Common myeloid progenitor, CD34-positive (primary cell): Measurements from ENCODE around the gene SHD.

Experiments used
- CTCF ChIA-PET: fragments of 350-600 bp; sonication (Branson Sonifier 250); formaldehyde crosslinking; loops from one replicate; lab custom pipeline; 2021; ENCODE audit warnings: antibody characterized with exemption; lab: Charles Lee
- POLR2A ChIA-PET: fragments of 350-600 bp; sonication (Branson Sonifier 250); formaldehyde crosslinking; loops from one replicate; lab custom pipeline; 2021; ENCODE audit warnings: antibody characterized with exemption; lab: Charles Lee
- DNase-seq, 3 donors: peaks; one replicate each; pipeline versions ENCODE4 v3.0.0 to v3.0.0-alpha.2; 2013
- H3K27ac ChIP-seq, 2 experiments: 1 replicate in 1 of 2; 2 replicates in 1 of 2; pipeline ENCODE4 v1.7.0; 2013; ENCODE audit warnings: inconsistent platforms in 2 of 2, low read length in 2 of 2, mild to moderate bottlenecking in 2 of 2, low read depth in 1 of 2, moderate library complexity in 1 of 2; ENCODE audit not compliant: severe bottlenecking in 2 of 2, insufficient read depth in 1 of 2, poor library complexity in 1 of 2
- H3K27me3 ChIP-seq, 5 experiments: replicated peaks in 2 of 5; 1 replicate in 3 of 5; 2 replicates in 2 of 5; pipeline versions ENCODE4 v1.6.1 to v1.7.0; 2013; ENCODE audit warnings: low read length in 4 of 5, mild to moderate bottlenecking in 2 of 5, moderate library complexity in 2 of 5, inconsistent platforms in 1 of 5; ENCODE audit not compliant: insufficient read depth in 5 of 5, control insufficient read depth in 4 of 5
- H3K36me3 ChIP-seq, 4 experiments: 1 replicate in 2 of 4; 2 replicates in 2 of 4; pipeline versions ENCODE4 v1.6.1 to v1.7.0; 2013; ENCODE audit warnings: low read length in 3 of 4, control low read depth in 1 of 4, mild to moderate bottlenecking in 1 of 4; ENCODE audit not compliant: control insufficient read depth in 4 of 4, insufficient read depth in 4 of 4
- H3K4me1 ChIP-seq, 4 experiments: 1 replicate in 3 of 4; 2 replicates in 1 of 4; pipeline versions ENCODE4 v1.6.1 to v1.7.1; 2013; ENCODE audit warnings: low read length in 3 of 4, mild to moderate bottlenecking in 3 of 4, control low read depth in 1 of 4, inconsistent platforms in 1 of 4, moderate library complexity in 1 of 4; ENCODE audit not compliant: control insufficient read depth in 4 of 4, insufficient read depth in 4 of 4; ENCODE audit errors: control extremely low read depth in 1 of 4
- H3K4me3 ChIP-seq, 7 experiments: 1 replicate in 4 of 7; 2 replicates in 3 of 7; pipeline versions ENCODE4 v1.5.1 to v1.7.0; 2013; ENCODE audit warnings: mild to moderate bottlenecking in 7 of 7, low read length in 6 of 7, moderate library complexity in 6 of 7, inconsistent platforms in 2 of 7, low read depth in 2 of 7, control low read depth in 1 of 7; ENCODE audit not compliant: insufficient read depth in 4 of 7, control insufficient read depth in 1 of 7; ENCODE audit errors: extremely low read depth in 1 of 7
- H3K9me3 ChIP-seq, 5 experiments: 1 replicate in 4 of 5; 2 replicates in 1 of 5; pipeline versions ENCODE4 v1.6.1 to v1.7.1; 2013; ENCODE audit warnings: low read length in 4 of 5, mild to moderate bottlenecking in 2 of 5, inconsistent platforms in 1 of 5, low read depth in 1 of 5, moderate library complexity in 1 of 5; ENCODE audit not compliant: control insufficient read depth in 4 of 5, insufficient read depth in 2 of 5; ENCODE audit errors: control extremely low read depth in 1 of 5
- WGBS: methylation state at CpG from one replicate; pipeline ENCODE4 v1.1.5; 2013; ENCODE audit not compliant: insufficient coverage; 5-methylcytosine and 5-hydroxymethylcytosine counted together

Gene SHD

DNA sequence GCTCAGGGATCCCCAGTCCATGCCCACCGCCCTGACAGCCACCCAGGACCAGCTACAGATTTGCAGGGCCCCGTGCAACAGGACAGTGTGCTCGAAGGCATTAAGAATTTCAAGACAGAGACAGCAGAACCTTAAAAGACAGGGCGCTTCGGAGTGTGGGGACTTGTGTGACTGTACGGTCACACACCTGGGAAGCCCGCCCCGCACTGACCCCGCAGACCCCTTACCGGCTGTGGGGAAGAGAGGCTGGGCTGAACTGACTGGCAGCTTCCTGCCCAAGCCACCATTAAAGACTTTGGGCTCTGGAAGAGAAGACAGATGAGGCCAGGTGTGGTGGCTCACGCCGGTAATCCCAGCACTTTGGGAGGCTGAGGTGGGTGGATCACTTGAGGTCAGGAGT lies 45.2 kb downstream of the SHD start:
- peaks cover 0 to 20% (median 7%) of the 10 kb centered on the region in 5 experiments for H3K27me3 ChIP-seq
- H3K36me3 ChIP-seq: no peaks in the 10 kb centered on the region
- no peak for DNase-seq
- POLR2A ChIA-PET: no interaction called here
- H3K27ac ChIP-seq: no peak overlapping the region
- H3K4me1 ChIP-seq: peaks cover 0 to 26% (median 23%) of the 10 kb centered on the region in 4 experiments
- peaks cover 0 to 6% (median 0%) of the 10 kb centered on the region in 5 experiments for H3K9me3 ChIP-seq
- no peak overlapping the region for H3K4me3 ChIP-seq
- 89% methylated on average over 10 of the region's 12 CpGs for WGBS
- CTCF ChIA-PET: interaction anchor here (1.8 kb wide), 1 partner anchor 28 kb away, joined by 7 read pairs; no protein-coding TSS in a partner anchor

DNA sequence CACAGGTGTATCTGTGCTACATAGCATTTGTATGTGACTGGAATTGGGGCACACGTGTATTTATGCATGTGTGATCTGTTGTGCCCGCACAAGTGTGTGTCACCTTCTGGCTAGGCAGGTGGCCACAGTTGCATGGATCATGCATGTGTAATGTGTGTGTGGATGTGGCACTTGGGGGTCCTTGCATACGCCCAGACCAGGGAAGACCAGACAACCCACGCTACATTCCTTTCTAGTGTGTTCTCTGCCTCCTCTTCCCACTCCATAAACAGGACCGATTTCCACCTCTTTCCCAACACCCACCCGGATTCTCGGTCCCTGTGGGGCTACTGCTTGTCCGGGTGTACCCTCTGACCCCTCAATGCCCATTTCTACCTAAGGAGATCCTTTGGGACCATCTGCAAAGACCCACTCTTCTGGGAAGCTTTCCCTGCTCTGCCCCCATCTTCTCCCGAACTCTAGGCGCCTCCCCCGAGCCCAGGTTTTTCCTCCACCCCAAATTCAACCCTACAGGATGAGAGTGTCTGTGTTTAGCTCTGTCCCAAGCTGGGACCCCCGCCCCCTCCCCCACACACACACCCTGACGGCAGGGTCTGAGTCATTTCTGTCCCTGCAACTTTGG lies 47.3 kb downstream of the SHD start:
- Histone ChIP-seq H3K9me3 (peaks cover 0 to 1% (median 0%) of the 10 kb centered on the region in 5 experiments), H3K4me3 (peak overlapping the region in 2 of 7 experiments; percentile 57 to 82), H3K27me3 (peaks cover 0 to 20% (median 7%) of the 10 kb centered on the region in 5 experiments), H3K27ac (no peak overlapping the region), H3K36me3 (no peaks in the 10 kb centered on the region), H3K4me1 (peaks cover 0 to 27% (median 24%) of the 10 kb centered on the region in 4 experiments)
- 48% methylated on average over 7 of the region's 13 CpGs for WGBS
- ChIA-PET POLR2A (no interaction called here), CTCF (interaction anchor here (1.5 kb wide), 1 partner anchor 26 kb away, joined by 3 read pairs; no protein-coding TSS in a partner anchor)
- DNase-seq: no peak

DNA sequence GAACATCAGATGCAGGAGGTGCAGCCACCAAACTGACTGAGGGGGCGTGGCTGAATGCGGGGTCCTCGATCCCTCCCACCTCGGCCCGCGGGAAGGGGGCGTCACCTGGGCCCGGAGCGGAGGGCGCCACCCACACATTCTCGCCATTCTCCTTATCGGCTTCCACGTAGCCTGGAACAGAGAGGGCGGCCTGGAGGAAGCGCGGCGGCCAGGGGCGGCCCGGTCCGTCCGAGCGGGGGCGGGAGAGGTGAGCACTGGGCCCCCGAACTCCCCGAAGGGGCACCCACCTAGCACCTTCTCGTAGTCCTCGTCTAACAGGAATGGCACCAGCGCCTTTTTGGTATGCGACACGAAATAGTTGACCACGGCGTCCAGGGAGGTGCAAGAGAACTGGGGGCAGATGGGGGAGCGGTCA lies 47.8 kb downstream of the SHD start:
- POLR2A ChIA-PET: no interaction called here

DNA sequence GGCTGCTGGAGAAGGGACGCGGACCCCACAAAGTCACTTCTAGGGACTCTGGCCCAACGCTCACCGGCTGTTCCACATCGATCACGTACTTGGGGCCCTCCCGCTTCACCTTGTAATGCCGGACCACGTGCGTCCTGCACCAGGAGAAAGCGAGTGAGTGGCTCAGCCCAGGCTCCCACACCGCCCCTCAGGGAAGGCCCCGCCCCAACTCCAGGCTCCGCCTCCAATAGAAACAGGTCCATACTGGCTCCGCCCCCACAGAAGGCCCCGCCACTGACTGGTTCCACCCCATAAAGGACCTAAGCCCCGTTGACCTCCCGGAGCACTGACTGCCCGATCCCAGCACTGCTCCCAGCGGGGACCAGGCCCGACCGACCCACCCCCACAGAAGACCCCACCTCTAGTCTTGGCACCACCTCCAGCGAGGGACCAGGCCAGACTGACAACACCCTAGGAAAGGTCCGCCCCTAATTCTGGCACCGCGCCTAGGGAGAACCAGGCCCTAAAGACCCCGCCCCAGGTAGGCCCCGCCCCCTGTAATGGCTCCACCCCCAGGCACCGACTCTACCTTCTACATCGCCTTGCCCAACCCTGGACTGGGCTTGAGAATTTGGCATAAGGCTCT lies 48.3 kb downstream of the SHD start:
- POLR2A ChIA-PET: interaction anchor here (1.1 kb wide), 2 partner anchors 16 to 73 kb away, joined by 3 to 5 read pairs; partner anchors contain the start of genes MPND and SH3GL1
- WGBS: 2% methylated on average over 28 of the region's 30 CpGs
- Histone ChIP-seq H3K9me3 (no peaks in the 10 kb centered on the region), H3K4me1 (peaks cover 0 to 27% (median 24%) of the 10 kb centered on the region in 4 experiments), H3K36me3 (no peaks in the 10 kb centered on the region), H3K27ac (no peak overlapping the region), H3K4me3 (peak overlapping the region; percentile 13 to 82 (median 57)), H3K27me3 (peaks cover 0 to 20% (median 7%) of the 10 kb centered on the region in 5 experiments)
- DNase-seq: peak; percentile 71 to 83 (median 72)
- CTCF ChIA-PET: interaction anchor here (0.9 to 1.1 kb wide), 2 partner anchors 8 to 60 kb away, joined by 4 to 5 read pairs; no protein-coding TSS in a partner anchor

More for the DNA sequence above, 47.8 kb downstream of the SHD start:
- CTCF ChIA-PET: interaction anchor here (1.5 kb wide), 1 partner anchor 25 kb away, joined by 3 read pairs; no protein-coding TSS in a partner anchor
- peaks cover 0 to 20% (median 7%) of the 10 kb centered on the region in 5 experiments for H3K27me3 ChIP-seq
- H3K9me3 ChIP-seq: no peaks in the 10 kb centered on the region
- H3K27ac ChIP-seq: no peak overlapping the region
- no peaks in the 10 kb centered on the region for H3K36me3 ChIP-seq
- DNase-seq: peak in 2 of 3 donors; percentile 47 to 55
- 2% methylated on average over 20 of the region's 33 CpGs for WGBS
- peak overlapping the region in 3 of 7 experiments; percentile 51 to 82 (median 57) for H3K4me3 ChIP-seq
- H3K4me1 ChIP-seq: peaks cover 0 to 27% (median 24%) of the 10 kb centered on the region in 4 experiments

DNA sequence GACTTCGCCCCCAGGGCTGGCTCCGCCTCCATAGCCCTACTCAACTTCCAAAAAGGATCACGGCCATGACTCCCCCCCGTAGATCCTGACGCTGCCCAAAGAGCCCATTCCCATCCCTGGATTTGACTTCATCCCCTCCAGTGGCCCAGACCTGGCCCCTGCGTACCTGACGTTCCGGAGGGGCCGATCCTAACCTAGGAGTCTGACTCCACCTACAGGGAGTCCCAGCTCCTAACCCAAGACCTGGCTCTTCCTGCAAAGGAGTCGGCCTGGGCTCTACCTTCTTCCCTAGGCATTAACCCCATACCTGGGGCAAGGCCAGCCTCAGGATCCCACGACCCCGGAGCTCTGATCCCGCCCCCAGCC lies 48.8 kb downstream of the SHD start:
- ChIA-PET CTCF (interaction anchor here (0.9 to 1.1 kb wide), 2 partner anchors 8 to 60 kb away, joined by 4 to 5 read pairs; no protein-coding TSS in a partner anchor), POLR2A (interaction anchor here (1.1 kb wide), 2 partner anchors 16 to 72 kb away, joined by 3 to 5 read pairs; partner anchors contain the start of genes MPND and SH3GL1)
- H3K27ac ChIP-seq: no peak overlapping the region

DNA sequence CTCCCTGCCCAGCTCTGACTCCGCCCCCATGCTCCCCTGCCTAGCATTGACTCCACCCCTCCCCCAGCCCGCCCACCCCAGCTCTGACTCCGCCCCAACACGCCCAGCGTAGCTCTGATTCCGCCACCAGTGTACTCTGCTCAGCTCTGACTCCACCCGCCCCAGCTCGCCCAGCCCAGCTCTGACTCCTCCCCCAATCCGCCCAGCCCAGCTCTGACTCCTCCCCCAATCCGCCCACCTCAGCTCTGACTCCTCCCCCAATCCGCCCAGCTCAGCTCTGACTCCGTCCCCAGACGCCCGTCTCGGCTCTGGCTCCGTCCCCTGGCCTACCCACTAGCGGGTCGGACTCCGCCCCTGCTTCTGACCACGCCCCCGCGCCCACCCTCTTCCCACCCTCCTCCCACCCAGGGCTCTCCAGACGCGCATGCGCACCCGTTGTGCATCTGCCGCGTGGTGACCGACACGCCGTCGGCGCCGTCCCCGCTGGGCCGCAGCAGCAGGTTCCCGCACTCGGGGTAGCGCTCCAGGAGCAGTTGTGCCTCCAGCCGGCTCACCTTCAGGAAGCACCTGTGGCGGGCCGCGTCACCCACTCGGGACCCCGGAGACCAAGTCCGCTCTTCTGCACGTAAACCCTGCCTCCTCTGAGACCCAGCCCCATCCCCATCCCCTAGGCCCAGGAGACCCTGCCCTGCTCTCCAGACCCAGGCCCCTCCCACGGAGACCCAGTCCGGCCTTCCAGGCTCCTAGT lies 49.4 kb downstream of the SHD start:
- WGBS: 0% methylated on average over 35 of the region's 49 CpGs
- no peak overlapping the region for H3K27ac ChIP-seq
- ChIA-PET CTCF (interaction anchor here (0.9 to 1.1 kb wide), 2 partner anchors 9 to 61 kb away, joined by 4 to 5 read pairs; no protein-coding TSS in a partner anchor), POLR2A (interaction anchor here (1.1 kb wide), 2 partner anchors 15 to 72 kb away, joined by 3 to 5 read pairs; partner anchors contain the start of genes MPND and SH3GL1)
- H3K4me1 ChIP-seq: peaks cover 0 to 27% (median 24%) of the 10 kb centered on the region in 4 experiments
- H3K36me3 ChIP-seq: no peaks in the 10 kb centered on the region
- peak overlapping the region; percentile 32 to 82 (median 62) for H3K4me3 ChIP-seq
- no peaks in the 10 kb centered on the region for H3K9me3 ChIP-seq
- peaks cover 0 to 20% (median 7%) of the 10 kb centered on the region in 5 experiments for H3K27me3 ChIP-seq
- peak; percentile 94 to 96 (median 95) for DNase-seq

More for the DNA sequence above, 48.8 kb downstream of the SHD start:
- 3% methylated on average over 9 of the region's 13 CpGs for WGBS
- Histone ChIP-seq H3K27me3 (peaks cover 0 to 20% (median 7%) of the 10 kb centered on the region in 5 experiments), H3K4me3 (peak overlapping the region; percentile 13 to 82 (median 57)), H3K36me3 (no peaks in the 10 kb centered on the region), H3K4me1 (peaks cover 0 to 27% (median 24%) of the 10 kb centered on the region in 4 experiments), H3K9me3 (no peaks in the 10 kb centered on the region)
- DNase-seq: no peak
